Measurements from ENCODE around the gene MITF.
A peak's percentile ranks its signal among the peaks of the same experiment; 100 is the strongest.

The MITF gene

DNA sequence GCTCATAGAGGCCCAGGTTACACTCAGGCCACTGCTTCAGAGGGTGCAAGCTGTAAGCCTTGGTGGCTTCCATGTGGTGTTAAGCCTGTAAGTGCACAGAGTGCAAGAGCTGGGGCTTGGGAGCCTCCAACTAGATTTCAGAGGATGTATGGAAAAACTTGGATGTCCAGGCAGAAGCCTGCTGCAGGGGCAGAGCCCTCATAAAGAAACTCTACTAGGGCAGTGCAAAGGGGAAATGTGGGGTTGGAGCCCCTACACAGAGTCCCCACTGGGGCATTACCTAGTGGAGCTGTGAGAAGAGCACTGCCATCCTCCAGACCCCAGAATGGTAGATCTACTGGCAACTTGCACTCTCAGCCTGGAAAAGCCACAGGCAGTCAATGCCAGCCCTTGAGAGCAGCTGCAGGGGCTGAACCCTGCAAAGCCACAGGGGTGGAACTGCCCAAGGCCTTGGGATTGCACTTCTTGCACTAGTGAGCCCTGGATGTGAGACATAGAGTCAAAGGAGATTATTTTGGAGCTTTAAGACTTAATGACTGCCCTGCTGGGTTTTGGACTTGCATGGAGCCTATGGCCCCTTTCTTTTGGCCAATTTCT lies 14.0 kb downstream of the MITF start:
- Histone ChIP-seq H3K9ac (ENCODE audit: insufficient read length) (no peak overlapping the region), H3K9me3 (ENCODE audit: low read depth, low read length) (no peaks in the 10 kb centered on the region), H3K36me3 (ENCODE audit: insufficient read depth, low read length) (no peaks in the 10 kb centered on the region), H3K27ac (no peak overlapping the region), H3K4me3 (no peak overlapping the region)
- DNase-seq (ENCODE audit: low read depth, low spot score): no peak
- TF ChIP-seq EZH2 (IDR thresholded peaks at IDR 0.05) (no peak), FOXP2 (optimal IDR thresholded peaks at IDR 0.05; ENCODE audit: control extremely low read depth, extremely low read length, insufficient read depth) (no peak), POLR2AphosphoS5 (IDR thresholded peaks at IDR 0.05; ENCODE audit: borderline replicate concordance, low read depth, low read length) (no peak)

DNA sequence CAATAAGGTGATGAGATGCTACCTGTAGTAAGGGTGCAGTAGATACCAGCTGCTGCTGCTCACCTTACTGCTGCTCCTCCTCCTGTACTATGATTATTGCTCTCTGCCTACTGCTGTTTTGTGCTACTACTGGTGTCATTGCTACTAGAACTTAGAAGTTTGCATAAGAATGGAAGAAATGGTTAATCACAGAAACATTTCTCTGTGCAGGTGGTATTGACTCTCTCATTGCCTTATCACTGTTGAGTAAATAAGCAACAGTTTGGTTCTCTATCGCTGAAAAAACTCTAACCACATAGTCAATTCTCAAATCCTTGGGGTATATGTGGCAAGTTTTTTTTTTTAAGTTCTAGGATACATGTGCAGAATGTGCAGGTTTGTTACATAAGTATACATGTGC lies 16.5 kb downstream of the MITF start:
- DNase-seq (ENCODE audit: low read depth, low spot score): no peak
- TF ChIP-seq POLR2AphosphoS5 (IDR thresholded peaks at IDR 0.05; ENCODE audit: borderline replicate concordance, low read depth, low read length) (no peak), FOXP2 (optimal IDR thresholded peaks at IDR 0.05; ENCODE audit: control extremely low read depth, extremely low read length, insufficient read depth) (no peak), EZH2 (IDR thresholded peaks at IDR 0.05) (no peak)
- H3K27ac ChIP-seq: no peak overlapping the region
- no peaks in the 10 kb centered on the region for H3K36me3 ChIP-seq (ENCODE audit: insufficient read depth, low read length)
- H3K9me3 ChIP-seq (ENCODE audit: low read depth, low read length): no peaks in the 10 kb centered on the region
- H3K9ac ChIP-seq (ENCODE audit: insufficient read length): no peak overlapping the region
- no peak overlapping the region for H3K4me3 ChIP-seq

- Histone ChIP-seq H3K36me3 (ENCODE audit: insufficient read depth, low read length) (no peaks in the 10 kb centered on the region), H3K4me3 (no peak overlapping the region), H3K9me3 (ENCODE audit: low read depth, low read length) (no peaks in the 10 kb centered on the region), H3K27ac (no peak overlapping the region), H3K9ac (ENCODE audit: insufficient read length) (no peak overlapping the region)
- DNase-seq (ENCODE audit: low read depth, low spot score): no peak
- TF ChIP-seq EZH2 (IDR thresholded peaks at IDR 0.05) (no peak), POLR2AphosphoS5 (IDR thresholded peaks at IDR 0.05; ENCODE audit: borderline replicate concordance, low read depth, low read length) (no peak), FOXP2 (optimal IDR thresholded peaks at IDR 0.05; ENCODE audit: control extremely low read depth, extremely low read length, insufficient read depth) (no peak)
Measured at GRCh38 chr3:69761896-69762767, 22.9 kb downstream of the MITF start.

- Histone ChIP-seq H3K36me3 (ENCODE audit: insufficient read depth, low read length) (no peaks in the 10 kb centered on the region), H3K9ac (ENCODE audit: insufficient read length) (no peak overlapping the region), H3K9me3 (ENCODE audit: low read depth, low read length) (no peaks in the 10 kb centered on the region), H3K4me3 (no peak overlapping the region), H3K27ac (no peak overlapping the region)
- TF ChIP-seq EZH2 (IDR thresholded peaks at IDR 0.05): no peak
- no peak for TF ChIP-seq FOXP2 (optimal IDR thresholded peaks at IDR 0.05; ENCODE audit: control extremely low read depth, extremely low read length, insufficient read depth)
- TF ChIP-seq POLR2AphosphoS5 (IDR thresholded peaks at IDR 0.05; ENCODE audit: borderline replicate concordance, low read depth, low read length): no peak
- DNase-seq (ENCODE audit: low read depth, low spot score): no peak
Measured at GRCh38 chr3:69762768-69763229, 23.5 kb downstream of the MITF start.

DNA sequence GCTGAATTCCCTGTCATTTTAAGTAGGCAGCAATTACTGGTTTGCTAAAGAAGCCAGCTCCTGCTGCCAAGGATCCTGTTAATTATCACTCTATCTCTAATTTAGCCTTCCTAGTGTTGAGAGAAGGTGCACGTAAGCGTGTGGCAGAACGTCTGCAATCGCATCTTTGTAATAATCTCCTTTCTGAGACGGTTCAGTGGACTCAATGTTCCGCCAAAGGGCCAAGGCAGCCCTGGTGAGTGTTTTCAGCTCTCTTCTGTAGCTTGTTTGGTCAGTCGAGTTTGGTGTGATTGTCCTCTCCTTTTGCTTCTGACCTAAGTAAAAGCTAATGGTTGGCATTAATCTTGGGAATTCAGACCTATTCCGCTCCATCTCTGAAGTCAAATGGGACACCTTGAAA lies 24.2 kb downstream of the MITF start:
- no peak for DNase-seq (ENCODE audit: low read depth, low spot score)
- Histone ChIP-seq H3K36me3 (ENCODE audit: insufficient read depth, low read length) (no peaks in the 10 kb centered on the region), H3K9me3 (ENCODE audit: low read depth, low read length) (no peaks in the 10 kb centered on the region), H3K4me3 (no peak overlapping the region), H3K9ac (ENCODE audit: insufficient read length) (no peak overlapping the region), H3K27ac (no peak overlapping the region)
- TF ChIP-seq FOXP2 (optimal IDR thresholded peaks at IDR 0.05; ENCODE audit: control extremely low read depth, extremely low read length, insufficient read depth) (no peak), EZH2 (IDR thresholded peaks at IDR 0.05) (no peak), POLR2AphosphoS5 (IDR thresholded peaks at IDR 0.05; ENCODE audit: borderline replicate concordance, low read depth, low read length) (no peak)

DNA sequence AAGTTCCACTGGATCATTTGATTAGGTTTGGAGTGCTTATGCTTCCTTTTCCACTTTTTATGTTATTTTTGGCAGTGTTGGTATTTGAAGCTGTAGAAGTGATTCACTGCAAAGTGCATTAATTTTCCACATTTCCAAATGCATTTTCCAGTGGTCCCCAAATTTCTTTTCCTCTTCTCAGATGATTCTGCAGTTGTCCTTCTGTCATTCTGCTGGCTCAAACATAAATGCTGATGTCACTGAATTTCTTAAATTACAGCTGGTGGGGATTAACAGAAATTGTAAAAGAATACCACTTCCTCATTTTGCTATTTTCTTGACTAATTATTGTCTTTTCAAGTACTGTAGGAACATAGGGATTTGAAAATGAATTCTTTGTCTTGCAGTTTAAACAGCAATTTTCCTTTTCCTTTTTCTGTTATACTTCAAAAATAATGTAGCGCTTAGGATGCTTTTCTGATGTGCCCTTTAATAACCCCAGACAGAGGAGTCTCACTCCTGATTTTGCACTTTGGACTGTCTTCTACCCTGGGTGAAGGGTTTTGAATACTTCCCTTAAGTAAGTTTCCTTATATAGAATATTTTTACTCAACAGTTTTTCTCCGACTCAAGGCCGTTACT lies 25.0 kb downstream of the MITF start:
- Histone ChIP-seq H3K36me3 (ENCODE audit: insufficient read depth, low read length) (no peaks in the 10 kb centered on the region), H3K4me3 (peak overlapping the region; percentile 53), H3K9me3 (ENCODE audit: low read depth, low read length) (no peaks in the 10 kb centered on the region), H3K27ac (0 out of 2 replicates have a peak overlapping the region, but pooled peaks have one; percentile 19), H3K9ac (ENCODE audit: insufficient read length) (peak overlapping the region; percentile 45)
- TF ChIP-seq POLR2AphosphoS5 (IDR thresholded peaks at IDR 0.05; ENCODE audit: borderline replicate concordance, low read depth, low read length) (no peak), EZH2 (IDR thresholded peaks at IDR 0.05) (no peak), FOXP2 (optimal IDR thresholded peaks at IDR 0.05; ENCODE audit: control extremely low read depth, extremely low read length, insufficient read depth) (no peak)
- no peak for DNase-seq (ENCODE audit: low read depth, low spot score)

DNA sequence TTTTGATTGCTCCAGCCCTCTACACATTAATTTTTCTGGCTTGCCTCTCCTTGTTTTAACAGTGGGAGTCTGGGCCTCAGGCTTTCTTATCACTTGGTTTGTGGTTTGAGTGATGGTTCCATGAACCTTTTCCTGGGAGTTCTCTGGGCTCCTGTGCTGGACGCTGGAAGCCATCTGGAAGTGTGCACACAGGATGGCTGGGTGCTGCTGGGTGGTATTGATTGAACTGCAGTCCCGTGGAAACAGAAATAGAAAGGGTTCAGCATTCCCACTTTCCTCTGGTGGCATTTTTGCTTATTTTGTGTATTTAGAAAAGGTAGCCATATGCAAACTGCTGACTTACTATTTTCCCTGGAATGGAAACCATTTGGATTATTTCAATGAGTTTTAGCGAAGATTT lies 25.6 kb downstream of the MITF start:
- no peaks in the 10 kb centered on the region for H3K9me3 ChIP-seq (ENCODE audit: low read depth, low read length)
- H3K36me3 ChIP-seq (ENCODE audit: insufficient read depth, low read length): no peaks in the 10 kb centered on the region
- peak overlapping the region; percentile 19; the same call in 1 of the 2 replicates for H3K27ac ChIP-seq
- no peak for TF ChIP-seq EZH2 (IDR thresholded peaks at IDR 0.05)
- no peak for TF ChIP-seq POLR2AphosphoS5 (IDR thresholded peaks at IDR 0.05; ENCODE audit: borderline replicate concordance, low read depth, low read length)
- TF ChIP-seq FOXP2 (optimal IDR thresholded peaks at IDR 0.05; ENCODE audit: control extremely low read depth, extremely low read length, insufficient read depth): no peak
- peak overlapping the region; percentile 53 for H3K4me3 ChIP-seq
- no peak for DNase-seq (ENCODE audit: low read depth, low spot score)
- H3K9ac ChIP-seq (ENCODE audit: insufficient read length): peak overlapping the region; percentile 45

- H3K9me3 ChIP-seq (ENCODE audit: low read depth, low read length): no peaks in the 10 kb centered on the region
- DNase-seq (ENCODE audit: low read depth, low spot score): no peak
- no peak overlapping the region for H3K9ac ChIP-seq (ENCODE audit: insufficient read length)
- no peak for TF ChIP-seq FOXP2 (optimal IDR thresholded peaks at IDR 0.05; ENCODE audit: control extremely low read depth, extremely low read length, insufficient read depth)
- H3K27ac ChIP-seq: no peak overlapping the region
- no peaks in the 10 kb centered on the region for H3K36me3 ChIP-seq (ENCODE audit: insufficient read depth, low read length)
- H3K4me3 ChIP-seq: no peak overlapping the region
Measured at GRCh38 chr3:69766638-69767037, 27.4 kb downstream of the MITF start.
